PC-3 (cell line): ENCODE measurements around the gene ARHGAP32. TPM values are rescaled to one million over a fixed set of nuclear protein-coding genes. Genes with fewer than 3 reads are reported as not detected.

Experiments
- ATAC-seq: fragments of 200-7000 bp; cut with Tn5 transposase; 2 replicates; pipeline ENCODE4 v1.9.1; 2020; ENCODE audit warnings: mild to moderate bottlenecking, moderate library complexity
- BruUV-seq: library from RNA; stranded (reverse); fragments of 400-500 nt; replicated peaks from 2 replicates; lab custom pipeline; 2021; lab: Mats Ljungman, UMichigan
- CTCF ChIA-PET: fragments of 300-600 bp; sonication (Branson Sonifier 250); formaldehyde crosslinking; loops from one replicate; lab custom pipeline; 2022; ENCODE audit warnings: antibody characterized with exemption; lab: Charles Lee
- POLR2A ChIA-PET: fragments of 300-600 bp; sonication (Branson Sonifier 250); formaldehyde crosslinking; loops from one replicate; lab custom pipeline; 2022; ENCODE audit warnings: antibody characterized with exemption; ENCODE audit not compliant: unreplicated experiment; lab: Charles Lee
- DNase-seq: peaks from one replicate; pipeline ENCODE4 v3.0.0-alpha.2; 2015
- H2AFZ ChIP-seq: fragments of 300-600 bp; sonication (generic); 2 replicates; pipeline ENCODE4 v1.6.0; 2016; ENCODE audit warnings: antibody characterized with exemption, low read length
- H3F3A ChIP-seq: fragments of 300-600 bp; sonication (generic); one replicate; pipeline ENCODE4 v1.6.0; 2017; ENCODE audit warnings: antibody characterized with exemption, low read length, control low read depth, mild to moderate bottlenecking; ENCODE audit not compliant: unreplicated experiment
- H3K27ac ChIP-seq: fragments of 300-600 bp; sonication (generic); 2 replicates; pipeline ENCODE4 v1.5.1; 2016; ENCODE audit warnings: mild to moderate bottlenecking, low read length
- H3K27me3 ChIP-seq: fragments of 300-600 bp; sonication (generic); 2 replicates; pipeline ENCODE4 v1.6.1; 2016; ENCODE audit warnings: low read length, mixed read lengths
- H3K36me3 ChIP-seq: fragments of 300-600 bp; sonication (generic); 2 replicates; pipeline ENCODE4 v1.6.1; 2016; ENCODE audit warnings: low read depth, mixed run types, low read length, mixed read lengths
- H3K4me1 ChIP-seq: fragments of 300-600 bp; sonication (generic); 2 replicates; pipeline ENCODE4 v1.5.1; 2016; ENCODE audit warnings: low read length; ENCODE audit not compliant: insufficient read depth
- H3K4me2 ChIP-seq: fragments of 300-600 bp; sonication (generic); 2 replicates; pipeline ENCODE4 v1.6.0; 2016; ENCODE audit warnings: low read length
- H3K4me3 ChIP-seq: fragments of 300-600 bp; sonication (generic); 2 replicates; pipeline ENCODE4 v1.5.1; 2016; ENCODE audit warnings: mild to moderate bottlenecking, low read length, mixed read lengths
- H3K79me2 ChIP-seq: fragments of 300-600 bp; sonication (generic); 2 replicates; pipeline ENCODE4 v1.6.1; 2017; ENCODE audit warnings: low read length, mixed read lengths
- H3K9ac ChIP-seq: fragments of 300-600 bp; sonication (generic); 2 replicates; pipeline ENCODE4 v1.6.0; 2016; ENCODE audit warnings: mild to moderate bottlenecking, low read length
- H3K9me2 ChIP-seq: fragments of 300-600 bp; sonication (generic); replicated peaks from 2 replicates; pipeline ENCODE4 v1.6.1; 2016; ENCODE audit warnings: mixed run types, low read length, mixed read lengths
- H3K9me3 ChIP-seq: fragments of 300-600 bp; sonication (generic); 2 replicates; pipeline ENCODE4 v1.6.1; 2016; ENCODE audit warnings: low read length, mixed read lengths
- H4K20me1 ChIP-seq: fragments of 300-600 bp; sonication (generic); 2 replicates; pipeline ENCODE4 v1.6.1; 2016; ENCODE audit warnings: low read length, mixed read lengths
- EZH2 ChIP-seq: fragments of 300-600 bp; sonication (generic); IDR thresholded peaks from one replicate; pipeline ENCODE4 v1.6.1; 2017; ENCODE audit warnings: antibody characterized with exemption, mild to moderate bottlenecking, low read length; ENCODE audit not compliant: unreplicated experiment
- EZH2phosphoT487 ChIP-seq: fragments of 300-600 bp; sonication (generic); IDR thresholded peaks from 2 replicates; pipeline ENCODE4 v1.6.1; 2018; ENCODE audit warnings: mild to moderate bottlenecking, antibody characterized with exemption, low read length, borderline replicate concordance
- intact Hi-C: fragments of 100-400 bp; cut with micrococcal nuclease; formaldehyde crosslinking; loops from 2 replicates; pipeline ENCODE4 v1.9.0; 2023
- total RNA-seq: library from RNA; depleted of rRNA; stranded (reverse); fragments of >200 nt; gene quantifications from 2 replicates; pipeline ENCODE4 v1.2.3, GENCODE V29; 2014
- TF ChIP-seq, protein P1 (sequence below): fragments of 300-600 bp; sonication (generic); conservative IDR thresholded peaks from 2 replicates; pipeline ENCODE4 v1.5.1; 2017; ENCODE audit warnings: antibody characterized with exemption, low read depth, mild to moderate bottlenecking, low read length

ARHGAP32 gene
- total RNA-seq, 1 experiment from 2014 or later, result 13.7 TPM

DNA sequence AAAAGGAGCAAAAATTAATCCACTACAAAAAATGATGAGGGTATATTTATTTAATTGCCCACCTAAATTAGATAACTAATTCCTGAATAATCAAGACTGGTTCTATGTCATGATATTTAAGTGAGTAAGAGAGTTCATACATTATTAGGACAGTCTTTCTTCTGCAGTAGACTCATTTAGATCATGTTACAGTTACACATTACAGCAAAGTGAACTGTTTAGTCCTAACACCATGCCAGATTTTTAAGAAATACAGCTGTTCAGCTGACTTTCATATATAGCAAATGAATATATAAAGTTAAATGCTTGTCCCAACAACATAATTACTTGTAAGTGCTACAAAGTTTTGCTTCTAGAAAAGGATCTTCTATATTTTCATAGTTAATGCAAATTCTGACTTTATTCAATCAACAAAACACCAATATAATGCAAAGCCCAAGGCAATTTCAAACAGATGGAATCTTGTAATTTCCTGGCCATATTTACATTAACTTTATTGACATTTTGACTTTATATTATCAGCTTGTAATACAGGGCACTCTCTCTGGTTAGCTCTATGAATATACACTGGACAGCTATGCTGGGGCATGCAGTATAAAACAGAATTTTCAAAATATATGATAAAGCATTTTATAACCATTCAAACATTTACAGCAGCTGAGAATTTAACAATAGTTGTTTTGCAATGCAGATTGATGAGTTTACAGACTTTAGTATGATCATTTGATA is 203.7 kb downstream of the ARHGAP32 start:
- Histone ChIP-seq H3K36me3 (no peaks in the 10 kb centered on the region), H3K9me3 (no peaks in the 10 kb centered on the region)

DNA sequence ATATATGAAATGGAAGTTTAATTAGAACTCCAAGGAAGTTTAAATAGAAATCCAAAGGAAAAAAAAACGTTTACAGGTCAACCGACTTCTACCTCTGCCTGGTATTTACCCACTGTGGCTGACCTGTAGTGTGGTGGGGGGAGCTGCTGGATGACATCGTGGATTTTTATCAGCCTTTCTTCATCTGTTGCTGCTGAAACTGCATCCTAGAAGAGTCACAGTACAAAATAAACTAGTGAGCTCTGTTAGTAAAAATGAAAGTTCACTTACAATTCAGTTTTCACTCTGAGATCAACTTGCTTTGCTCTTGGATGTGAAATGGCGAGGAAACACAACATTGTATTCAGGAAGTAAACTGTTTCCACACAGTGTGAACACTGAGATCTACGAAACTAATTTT is 206.2 kb downstream of the ARHGAP32 start:
- TF ChIP-seq, protein P1, sequence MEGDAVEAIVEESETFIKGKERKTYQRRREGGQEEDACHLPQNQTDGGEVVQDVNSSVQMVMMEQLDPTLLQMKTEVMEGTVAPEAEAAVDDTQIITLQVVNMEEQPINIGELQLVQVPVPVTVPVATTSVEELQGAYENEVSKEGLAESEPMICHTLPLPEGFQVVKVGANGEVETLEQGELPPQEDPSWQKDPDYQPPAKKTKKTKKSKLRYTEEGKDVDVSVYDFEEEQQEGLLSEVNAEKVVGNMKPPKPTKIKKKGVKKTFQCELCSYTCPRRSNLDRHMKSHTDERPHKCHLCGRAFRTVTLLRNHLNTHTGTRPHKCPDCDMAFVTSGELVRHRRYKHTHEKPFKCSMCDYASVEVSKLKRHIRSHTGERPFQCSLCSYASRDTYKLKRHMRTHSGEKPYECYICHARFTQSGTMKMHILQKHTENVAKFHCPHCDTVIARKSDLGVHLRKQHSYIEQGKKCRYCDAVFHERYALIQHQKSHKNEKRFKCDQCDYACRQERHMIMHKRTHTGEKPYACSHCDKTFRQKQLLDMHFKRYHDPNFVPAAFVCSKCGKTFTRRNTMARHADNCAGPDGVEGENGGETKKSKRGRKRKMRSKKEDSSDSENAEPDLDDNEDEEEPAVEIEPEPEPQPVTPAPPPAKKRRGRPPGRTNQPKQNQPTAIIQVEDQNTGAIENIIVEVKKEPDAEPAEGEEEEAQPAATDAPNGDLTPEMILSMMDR, result no peak
- TF ChIP-seq EZH2, result no peak
- Histone ChIP-seq H3K9me3 (no peaks in the 10 kb centered on the region), H2AFZ (no peak overlapping the region), H3K4me2 (no peak overlapping the region), H4K20me1 (no peaks in the 10 kb centered on the region), H3K36me3 (no peaks in the 10 kb centered on the region; the same call in 1 of the 2 replicates), H3K79me2 (no peaks in the 10 kb centered on the region), H3K4me1 (peaks cover 15% of the 10 kb centered on the region), H3K9ac (no peak overlapping the region), H3K9me2 (no peaks in the 10 kb centered on the region), H3F3A (no peaks in the 10 kb centered on the region), H3K4me3 (no peak overlapping the region), H3K27ac (no peak overlapping the region), H3K27me3 (no peaks in the 10 kb centered on the region)
- CTCF ChIA-PET, result no interaction called here
- no peak for ATAC-seq
- POLR2A ChIA-PET, result no interaction called here
- intact Hi-C loops, result no loop called here
- no TSS peak for BruUV-seq
- no peak for DNase-seq

More for the DNA sequence above, 203.7 kb downstream of the ARHGAP32 start:
- ATAC-seq, result peak; percentile 68
- Histone ChIP-seq H3K27ac (no peak overlapping the region), H3K79me2 (no peaks in the 10 kb centered on the region), H4K20me1 (no peaks in the 10 kb centered on the region), H3K27me3 (no peaks in the 10 kb centered on the region), H3K4me1 (no peaks in the 10 kb centered on the region), H3F3A (no peaks in the 10 kb centered on the region), H3K9ac (no peak overlapping the region), H3K4me2 (no peak overlapping the region), H3K4me3 (no peak overlapping the region), H3K9me2 (no peaks in the 10 kb centered on the region), H2AFZ (no peak overlapping the region)
- ChIA-PET CTCF (interaction anchor here (0.6 kb wide), 1 partner anchor 32 kb away, joined by 3 read pairs; no protein-coding TSS in a partner anchor), POLR2A (no interaction called here)
- intact Hi-C loops, result no loop called here
- TF ChIP-seq EZH2phosphoT487 (no peak), EZH2 (no peak)
- TF ChIP-seq, protein P1, result no peak
- DNase-seq, result no peak
- BruUV-seq, result no TSS peak

DNA sequence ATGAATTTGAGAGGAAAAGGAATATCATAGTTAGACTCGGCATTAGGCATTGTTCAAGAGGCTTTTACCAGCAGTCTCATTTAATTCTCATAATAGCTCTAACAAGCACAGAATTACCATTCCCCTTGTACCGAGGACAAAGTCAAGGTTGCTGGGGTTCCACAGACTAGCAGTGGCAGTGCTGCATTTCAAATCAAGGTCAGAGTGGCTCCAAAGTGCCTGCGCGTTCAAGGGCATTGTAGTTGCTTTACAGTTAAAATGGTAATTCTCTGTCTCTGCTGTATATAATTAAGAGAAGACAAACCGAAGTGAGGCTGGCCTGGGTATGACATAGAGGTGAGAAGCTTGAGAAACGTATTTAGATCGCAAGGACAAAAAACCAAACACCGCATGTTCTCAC is 209.1 kb downstream of the ARHGAP32 start:
- Histone ChIP-seq H3K36me3 (peaks cover 7% of the 10 kb centered on the region; the same call in 1 of the 2 replicates), H3K27ac (no peak overlapping the region), H3K4me1 (peaks cover 15% of the 10 kb centered on the region), H3K9ac (no peak overlapping the region), H2AFZ (no peak overlapping the region), H3K9me2 (no peaks in the 10 kb centered on the region), H3K4me3 (no peak overlapping the region), H3K79me2 (no peaks in the 10 kb centered on the region), H4K20me1 (no peaks in the 10 kb centered on the region), H3K4me2 (no peak overlapping the region), H3K27me3 (no peaks in the 10 kb centered on the region), H3F3A (no peaks in the 10 kb centered on the region), H3K9me3 (no peaks in the 10 kb centered on the region)
- no peak for DNase-seq
- POLR2A ChIA-PET, result no interaction called here
- ATAC-seq, result no peak
- CTCF ChIA-PET, result no interaction called here
- no TSS peak for BruUV-seq
- TF ChIP-seq, protein P1, result no peak
- no peak for TF ChIP-seq EZH2phosphoT487
- intact Hi-C loops, result no loop called here
